A673 (cell line): ENCODE data around the gene XRCC4. TPM values are rescaled to one million over a fixed set of nuclear protein-coding genes. Genes with fewer than 3 reads are reported as not detected.

Source experiments
- BruUV-seq: library from RNA; stranded (reverse); fragments of 400-500 nt; replicated peaks from 2 replicates; lab custom pipeline; 2021; lab: Mats Ljungman, UMichigan
- CTCF ChIA-PET: fragments of 300-600 bp; sonication (Branson Sonifier 250); formaldehyde crosslinking; loops from one replicate; lab custom pipeline; 2022; ENCODE audit warnings: antibody characterized with exemption; lab: Charles Lee
- POLR2A ChIA-PET: fragments of 300-600 bp; sonication (Branson Sonifier 250); formaldehyde crosslinking; loops from one replicate; lab custom pipeline; 2022; ENCODE audit warnings: antibody characterized with exemption; ENCODE audit not compliant: low non-redundant PET; lab: Charles Lee
- DNase-seq: peaks from one replicate; pipeline ENCODE4 v3.0.0-alpha.2; 2015; ENCODE audit warnings: low spot score
- H3K27ac ChIP-seq: fragments of 200-600 bp; sonication (generic); 2 replicates; pipeline ENCODE4 v1.5.1; 2016; ENCODE audit warnings: mixed run types, low read depth, mild to moderate bottlenecking, mixed read lengths, antibody characterized with exemption, low read length; ENCODE audit not compliant: poor library complexity, severe bottlenecking
- H3K27me3 ChIP-seq: fragments of 200-600 bp; sonication (generic); replicated peaks from 2 replicates; pipeline ENCODE4 v1.6.1; 2017; ENCODE audit warnings: mixed run types, low read depth, mild to moderate bottlenecking, mixed read lengths, antibody characterized with exemption, low read length; ENCODE audit not compliant: insufficient read depth, poor library complexity
- H3K36me3 ChIP-seq: fragments of 200-600 bp; sonication (generic); 2 replicates; pipeline ENCODE4 v1.6.1; 2016; ENCODE audit warnings: mixed run types, mild to moderate bottlenecking, mixed read lengths, antibody characterized with exemption, low read length; ENCODE audit not compliant: insufficient read depth, poor library complexity, severe bottlenecking
- H3K4me1 ChIP-seq: fragments of 200-600 bp; sonication (generic); 2 replicates; pipeline ENCODE4 v1.6.1; 2017; ENCODE audit warnings: mixed run types, mild to moderate bottlenecking, mixed read lengths, antibody characterized with exemption, low read length; ENCODE audit not compliant: insufficient read depth, poor library complexity, severe bottlenecking
- H3K4me3 ChIP-seq: fragments of 200-600 bp; sonication (generic); 2 replicates; pipeline ENCODE4 v1.5.1; 2016; ENCODE audit warnings: low read depth, mixed run types, mild to moderate bottlenecking, mixed read lengths, low read length; ENCODE audit not compliant: poor library complexity, severe bottlenecking
- H3K9me3 ChIP-seq: fragments of 200-600 bp; sonication (generic); 2 replicates; pipeline ENCODE4 v1.6.1; 2016; ENCODE audit warnings: mixed run types, low read depth, mild to moderate bottlenecking, mixed read lengths, antibody characterized with exemption, low read length; ENCODE audit not compliant: poor library complexity, severe bottlenecking
- CTCF ChIP-seq: fragments of 300-800, 200-600 bp; sonication (generic); conservative IDR thresholded peaks from 2 replicates; pipeline ENCODE4 v1.5.1; 2017; ENCODE audit warnings: low read depth, mild to moderate bottlenecking, antibody characterized with exemption, low read length, moderate library complexity, mixed read lengths
- EZH2 ChIP-seq: fragments of 200-600 bp; sonication (generic); IDR thresholded peaks from 2 replicates; pipeline ENCODE4 v1.6.1; 2017; ENCODE audit warnings: borderline replicate concordance, low read depth, mild to moderate bottlenecking, mixed read lengths, antibody characterized with exemption, low read length; ENCODE audit not compliant: poor library complexity, severe bottlenecking
- intact Hi-C: fragments of 100-400 bp; cut with micrococcal nuclease; formaldehyde crosslinking; loops from one replicate; pipeline ENCODE4 v1.10.0; 2022; ENCODE audit not compliant: unreplicated experiment
- total RNA-seq: library from RNA; stranded (reverse); gene quantifications from 2 replicates; pipeline ENCODE4 v1.2.3, GENCODE V29; 2021

Gene XRCC4
- total RNA-seq, 1 experiment from 2014 or later, result 8.1 TPM

- POLR2A ChIA-PET, result no interaction called here
- CTCF ChIA-PET, result no interaction called here
These were observed 56.5 kb downstream of the XRCC4 start for GRCh38 chr5:83133797-83134196.

DNA sequence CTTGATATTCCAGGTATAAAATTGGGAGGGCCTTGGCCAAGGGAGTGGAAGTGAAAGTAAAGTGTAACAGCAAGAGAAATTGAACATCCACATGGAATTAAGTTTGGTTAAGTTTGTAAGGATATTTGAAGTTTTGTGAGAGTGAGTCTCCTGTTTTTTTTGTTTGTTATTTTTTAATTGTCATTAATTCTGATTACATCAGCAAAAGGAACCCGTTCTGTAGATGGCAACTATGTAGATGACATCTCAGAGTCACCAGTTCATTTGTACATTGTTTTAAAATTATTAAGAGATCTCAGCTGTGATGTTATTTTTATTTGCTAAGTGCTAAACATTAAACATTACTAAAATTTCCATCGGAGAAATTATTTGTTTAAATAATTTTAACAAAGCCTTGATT lies 65.2 kb downstream of the XRCC4 start:
- Histone ChIP-seq H3K27me3 (no peaks in the 10 kb centered on the region), H3K9me3 (no peaks in the 10 kb centered on the region), H3K27ac (no peak overlapping the region), H3K36me3 (no peaks in the 10 kb centered on the region), H3K4me3 (no peak overlapping the region), H3K4me1 (no peaks in the 10 kb centered on the region)
- ChIA-PET POLR2A (no interaction called here), CTCF (interaction anchor here (0.6 kb wide), 1 partner anchor 419 kb away, joined by 3 read pairs; no protein-coding TSS in a partner anchor)
- DNase-seq, result no peak
- BruUV-seq, result no TSS peak
- intact Hi-C loops, result no loop called here
- TF ChIP-seq EZH2 (no peak), CTCF (no peak)

More at GRCh38 chr5:83133797-83134196, 56.5 kb downstream of the XRCC4 start:
- H3K36me3 ChIP-seq, result no peaks in the 10 kb centered on the region
- no peaks in the 10 kb centered on the region for H3K9me3 ChIP-seq
- no peak overlapping the region for H3K27ac ChIP-seq
- DNase-seq, result no peak
- BruUV-seq, result no TSS peak
- TF ChIP-seq CTCF (no peak), EZH2 (no peak)
- no peak overlapping the region for H3K4me3 ChIP-seq
- H3K4me1 ChIP-seq, result no peaks in the 10 kb centered on the region
- H3K27me3 ChIP-seq, result no peaks in the 10 kb centered on the region
- intact Hi-C loops, result no loop called here

GRCh38 chr5:83145241-83145640 lies 67.9 kb downstream of the XRCC4 start:
- Histone ChIP-seq H3K27ac (no peak overlapping the region), H3K4me3 (no peak overlapping the region), H3K36me3 (no peaks in the 10 kb centered on the region), H3K27me3 (no peaks in the 10 kb centered on the region), H3K9me3 (no peaks in the 10 kb centered on the region), H3K4me1 (no peaks in the 10 kb centered on the region)
- intact Hi-C loops, result no loop called here
- CTCF ChIA-PET, result interaction anchor here (0.7 kb wide), 1 partner anchor 523 kb away, joined by 3 read pairs; no protein-coding TSS in a partner anchor
- no TSS peak for BruUV-seq
- DNase-seq, result no peak
- no peak for TF ChIP-seq EZH2
- no peak for TF ChIP-seq CTCF
- POLR2A ChIA-PET, result no interaction called here
